SK-N-SH treated with all-trans-retinoic acid at 6 μM for 48 hours (cell line): Measurements from ENCODE around the gene METTL8.

Source experiments
- CSDC2 ChIP-seq: fragments of 250-450 bp; sonication (Bioruptor Pico); IDR thresholded peaks from 2 replicates; pipeline ENCODE4 v1.5.0; 2020; ENCODE audit warnings: mild to moderate bottlenecking, moderate library complexity
- OSR1 ChIP-seq: fragments of 250-450 bp; sonication (Bioruptor Pico); IDR thresholded peaks from 2 replicates; pipeline ENCODE4 v1.8.0; 2022; ENCODE audit warnings: moderate library complexity, mild to moderate bottlenecking, inconsistent platforms
- POU6F1 ChIP-seq: fragments of 250-450 bp; sonication (Bioruptor Pico); IDR thresholded peaks from 2 replicates; pipeline ENCODE4 v1.8.0; 2021; ENCODE audit warnings: low read depth, mild to moderate bottlenecking, moderate library complexity, borderline replicate concordance
- RARB ChIP-seq: fragments of 250-450 bp; sonication (Bioruptor Pico); IDR thresholded peaks from 2 replicates; pipeline ENCODE4 v1.8.0; 2021; ENCODE audit warnings: mild to moderate bottlenecking, moderate library complexity
- ZFP3 ChIP-seq: fragments of 250-450 bp; sonication (Bioruptor Pico); IDR thresholded peaks from 2 replicates; pipeline ENCODE4 v1.5.0; 2020; ENCODE audit warnings: mild to moderate bottlenecking, moderate library complexity
- ZFP30 ChIP-seq: fragments of 450-650 bp; formaldehyde crosslinking; IDR thresholded peaks from 2 replicates; pipeline ENCODE4 v1.5.0; 2022; ENCODE audit warnings: mild to moderate bottlenecking, moderate library complexity
- ZNF70 ChIP-seq: fragments of 450-650 bp; formaldehyde crosslinking; IDR thresholded peaks from 2 replicates; pipeline ENCODE4 v1.5.0; 2020; ENCODE audit warnings: mild to moderate bottlenecking, moderate library complexity
- TF ChIP-seq, protein P1 (sequence below): fragments of 250-450 bp; sonication (Bioruptor Pico); IDR thresholded peaks from 2 replicates; pipeline ENCODE4 v1.5.0; 2020; ENCODE audit warnings: mild to moderate bottlenecking, moderate library complexity
- TF ChIP-seq, protein P2 (sequence below): fragments of 250-450 bp; sonication (Bioruptor Pico); IDR thresholded peaks from 2 replicates; pipeline ENCODE4 v1.8.0; 2020; ENCODE audit warnings: mild to moderate bottlenecking, moderate library complexity, borderline replicate concordance
- TF ChIP-seq, protein P3 (sequence below): fragments of 250-450 bp; sonication (Bioruptor Pico); IDR thresholded peaks from 2 replicates; pipeline ENCODE4 v1.5.1; 2020; ENCODE audit warnings: low read depth, mild to moderate bottlenecking, moderate library complexity

DNA sequence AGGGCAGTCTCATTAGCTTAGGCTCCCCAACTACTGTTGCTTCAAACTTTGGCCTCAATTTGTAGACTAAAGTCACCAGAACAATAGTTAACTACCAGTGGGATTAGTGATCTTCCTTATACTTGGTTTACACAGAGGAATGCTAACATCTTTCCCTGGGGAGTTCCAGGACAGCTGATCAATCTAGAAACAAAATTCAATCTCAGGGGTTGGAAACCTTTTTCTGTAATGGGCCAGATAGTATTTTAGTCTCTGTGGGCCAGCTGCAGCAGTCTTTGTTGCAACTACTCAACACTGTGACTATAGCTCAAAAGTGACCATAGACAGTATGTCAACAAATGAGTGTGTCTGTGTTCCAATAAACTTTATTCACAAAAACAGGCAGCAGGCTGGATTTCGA lies 85.7 kb downstream of the METTL8 start:
- TF ChIP-seq POU6F1 (CRISPR knock-in tag): no peak
- TF ChIP-seq ZFP3 (CRISPR knock-in tag): no peak
- TF ChIP-seq, protein P1, sequence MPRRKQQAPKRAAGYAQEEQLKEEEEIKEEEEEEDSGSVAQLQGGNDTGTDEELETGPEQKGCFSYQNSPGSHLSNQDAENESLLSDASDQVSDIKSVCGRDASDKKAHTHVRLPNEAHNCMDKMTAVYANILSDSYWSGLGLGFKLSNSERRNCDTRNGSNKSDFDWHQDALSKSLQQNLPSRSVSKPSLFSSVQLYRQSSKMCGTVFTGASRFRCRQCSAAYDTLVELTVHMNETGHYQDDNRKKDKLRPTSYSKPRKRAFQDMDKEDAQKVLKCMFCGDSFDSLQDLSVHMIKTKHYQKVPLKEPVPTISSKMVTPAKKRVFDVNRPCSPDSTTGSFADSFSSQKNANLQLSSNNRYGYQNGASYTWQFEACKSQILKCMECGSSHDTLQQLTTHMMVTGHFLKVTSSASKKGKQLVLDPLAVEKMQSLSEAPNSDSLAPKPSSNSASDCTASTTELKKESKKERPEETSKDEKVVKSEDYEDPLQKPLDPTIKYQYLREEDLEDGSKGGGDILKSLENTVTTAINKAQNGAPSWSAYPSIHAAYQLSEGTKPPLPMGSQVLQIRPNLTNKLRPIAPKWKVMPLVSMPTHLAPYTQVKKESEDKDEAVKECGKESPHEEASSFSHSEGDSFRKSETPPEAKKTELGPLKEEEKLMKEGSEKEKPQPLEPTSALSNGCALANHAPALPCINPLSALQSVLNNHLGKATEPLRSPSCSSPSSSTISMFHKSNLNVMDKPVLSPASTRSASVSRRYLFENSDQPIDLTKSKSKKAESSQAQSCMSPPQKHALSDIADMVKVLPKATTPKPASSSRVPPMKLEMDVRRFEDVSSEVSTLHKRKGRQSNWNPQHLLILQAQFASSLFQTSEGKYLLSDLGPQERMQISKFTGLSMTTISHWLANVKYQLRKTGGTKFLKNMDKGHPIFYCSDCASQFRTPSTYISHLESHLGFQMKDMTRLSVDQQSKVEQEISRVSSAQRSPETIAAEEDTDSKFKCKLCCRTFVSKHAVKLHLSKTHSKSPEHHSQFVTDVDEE (CRISPR knock-in tag): no peak
- TF ChIP-seq, protein P2, sequence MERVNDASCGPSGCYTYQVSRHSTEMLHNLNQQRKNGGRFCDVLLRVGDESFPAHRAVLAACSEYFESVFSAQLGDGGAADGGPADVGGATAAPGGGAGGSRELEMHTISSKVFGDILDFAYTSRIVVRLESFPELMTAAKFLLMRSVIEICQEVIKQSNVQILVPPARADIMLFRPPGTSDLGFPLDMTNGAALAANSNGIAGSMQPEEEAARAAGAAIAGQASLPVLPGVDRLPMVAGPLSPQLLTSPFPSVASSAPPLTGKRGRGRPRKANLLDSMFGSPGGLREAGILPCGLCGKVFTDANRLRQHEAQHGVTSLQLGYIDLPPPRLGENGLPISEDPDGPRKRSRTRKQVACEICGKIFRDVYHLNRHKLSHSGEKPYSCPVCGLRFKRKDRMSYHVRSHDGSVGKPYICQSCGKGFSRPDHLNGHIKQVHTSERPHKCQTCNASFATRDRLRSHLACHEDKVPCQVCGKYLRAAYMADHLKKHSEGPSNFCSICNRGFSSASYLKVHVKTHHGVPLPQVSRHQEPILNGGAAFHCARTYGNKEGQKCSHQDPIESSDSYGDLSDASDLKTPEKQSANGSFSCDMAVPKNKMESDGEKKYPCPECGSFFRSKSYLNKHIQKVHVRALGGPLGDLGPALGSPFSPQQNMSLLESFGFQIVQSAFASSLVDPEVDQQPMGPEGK: no peak
- no peak for TF ChIP-seq CSDC2 (CRISPR knock-in tag)
- no peak for TF ChIP-seq ZFP30 (CRISPR knock-in tag)
- no peak for TF ChIP-seq RARB (CRISPR knock-in tag)
- no peak for TF ChIP-seq ZNF70
- TF ChIP-seq, protein P3, sequence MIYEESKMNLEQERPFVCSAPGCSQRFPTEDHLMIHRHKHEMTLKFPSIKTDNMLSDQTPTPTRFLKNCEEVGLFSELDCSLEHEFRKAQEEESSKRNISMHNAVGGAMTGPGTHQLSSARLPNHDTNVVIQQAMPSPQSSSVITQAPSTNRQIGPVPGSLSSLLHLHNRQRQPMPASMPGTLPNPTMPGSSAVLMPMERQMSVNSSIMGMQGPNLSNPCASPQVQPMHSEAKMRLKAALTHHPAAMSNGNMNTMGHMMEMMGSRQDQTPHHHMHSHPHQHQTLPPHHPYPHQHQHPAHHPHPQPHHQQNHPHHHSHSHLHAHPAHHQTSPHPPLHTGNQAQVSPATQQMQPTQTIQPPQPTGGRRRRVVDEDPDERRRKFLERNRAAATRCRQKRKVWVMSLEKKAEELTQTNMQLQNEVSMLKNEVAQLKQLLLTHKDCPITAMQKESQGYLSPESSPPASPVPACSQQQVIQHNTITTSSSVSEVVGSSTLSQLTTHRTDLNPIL (CRISPR knock-in tag): no peak
- TF ChIP-seq OSR1 (CRISPR knock-in tag): no peak
